ENCODE results near the gene NIBAN1. TPM values are rescaled to one million over a fixed set of nuclear protein-coding genes. Genes with fewer than 3 reads are reported as not detected.

Gene NIBAN1
- total and polyA plus RNA-seq, 9 of the 15 experiments (the other 6 are each of a cell fraction or from before 2014, with no cell fraction given), result 1.5 to 26.6 (median 16.2) TPM

DNA sequence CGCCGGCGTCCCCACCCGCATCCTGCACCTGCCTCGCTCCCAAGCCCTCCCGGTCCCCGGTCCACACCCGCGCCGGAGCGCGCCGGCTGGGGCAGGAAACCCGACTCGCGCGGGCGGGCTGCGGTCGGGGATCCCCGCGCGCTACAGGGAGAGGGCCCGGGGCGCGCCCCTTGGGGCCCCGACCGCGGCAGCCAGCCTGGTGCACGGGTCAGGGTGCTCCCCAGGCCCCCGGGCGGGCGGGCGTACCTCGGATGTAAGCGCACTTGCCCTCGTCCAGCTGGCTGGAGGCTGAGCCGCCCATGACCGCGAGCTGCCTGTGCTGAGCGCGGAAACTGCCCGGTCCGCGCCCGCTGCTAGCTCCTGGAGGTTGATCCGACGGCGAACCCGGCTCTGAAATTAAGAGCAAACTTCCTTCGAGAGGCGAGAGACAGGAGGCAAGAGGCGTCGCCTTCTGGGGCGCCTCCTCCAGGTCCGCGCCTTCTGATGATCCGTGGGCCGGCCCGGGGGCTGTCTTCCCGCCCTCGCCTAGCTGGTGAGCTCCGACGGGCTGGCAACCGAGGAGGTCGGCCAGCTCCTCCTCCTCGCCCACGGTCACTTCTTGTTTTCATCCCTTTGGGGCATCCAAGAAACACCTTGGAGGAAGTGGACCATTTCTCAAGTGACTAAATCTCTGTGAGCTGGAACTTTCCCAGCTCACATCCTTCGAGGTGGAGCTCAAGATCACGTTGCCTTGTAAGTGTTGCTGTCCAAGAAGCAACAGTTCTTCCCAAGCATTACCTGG is at the start of gene NIBAN1 (continued):
- TF ChIP-seq, protein P1, sequence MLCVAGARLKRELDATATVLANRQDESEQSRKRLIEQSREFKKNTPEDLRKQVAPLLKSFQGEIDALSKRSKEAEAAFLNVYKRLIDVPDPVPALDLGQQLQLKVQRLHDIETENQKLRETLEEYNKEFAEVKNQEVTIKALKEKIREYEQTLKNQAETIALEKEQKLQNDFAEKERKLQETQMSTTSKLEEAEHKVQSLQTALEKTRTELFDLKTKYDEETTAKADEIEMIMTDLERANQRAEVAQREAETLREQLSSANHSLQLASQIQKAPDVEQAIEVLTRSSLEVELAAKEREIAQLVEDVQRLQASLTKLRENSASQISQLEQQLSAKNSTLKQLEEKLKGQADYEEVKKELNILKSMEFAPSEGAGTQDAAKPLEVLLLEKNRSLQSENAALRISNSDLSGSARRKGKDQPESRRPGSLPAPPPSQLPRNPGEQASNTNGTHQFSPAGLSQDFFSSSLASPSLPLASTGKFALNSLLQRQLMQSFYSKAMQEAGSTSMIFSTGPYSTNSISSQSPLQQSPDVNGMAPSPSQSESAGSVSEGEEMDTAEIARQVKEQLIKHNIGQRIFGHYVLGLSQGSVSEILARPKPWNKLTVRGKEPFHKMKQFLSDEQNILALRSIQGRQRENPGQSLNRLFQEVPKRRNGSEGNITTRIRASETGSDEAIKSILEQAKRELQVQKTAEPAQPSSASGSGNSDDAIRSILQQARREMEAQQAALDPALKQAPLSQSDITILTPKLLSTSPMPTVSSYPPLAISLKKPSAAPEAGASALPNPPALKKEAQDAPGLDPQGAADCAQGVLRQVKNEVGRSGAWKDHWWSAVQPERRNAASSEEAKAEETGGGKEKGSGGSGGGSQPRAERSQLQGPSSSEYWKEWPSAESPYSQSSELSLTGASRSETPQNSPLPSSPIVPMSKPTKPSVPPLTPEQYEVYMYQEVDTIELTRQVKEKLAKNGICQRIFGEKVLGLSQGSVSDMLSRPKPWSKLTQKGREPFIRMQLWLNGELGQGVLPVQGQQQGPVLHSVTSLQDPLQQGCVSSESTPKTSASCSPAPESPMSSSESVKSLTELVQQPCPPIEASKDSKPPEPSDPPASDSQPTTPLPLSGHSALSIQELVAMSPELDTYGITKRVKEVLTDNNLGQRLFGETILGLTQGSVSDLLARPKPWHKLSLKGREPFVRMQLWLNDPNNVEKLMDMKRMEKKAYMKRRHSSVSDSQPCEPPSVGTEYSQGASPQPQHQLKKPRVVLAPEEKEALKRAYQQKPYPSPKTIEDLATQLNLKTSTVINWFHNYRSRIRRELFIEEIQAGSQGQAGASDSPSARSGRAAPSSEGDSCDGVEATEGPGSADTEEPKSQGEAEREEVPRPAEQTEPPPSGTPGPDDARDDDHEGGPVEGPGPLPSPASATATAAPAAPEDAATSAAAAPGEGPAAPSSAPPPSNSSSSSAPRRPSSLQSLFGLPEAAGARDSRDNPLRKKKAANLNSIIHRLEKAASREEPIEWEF (CRISPR knock-in tag; IDR thresholded peaks at IDR 0.05), result no peak
- peak; percentile 63 for TF ChIP-seq KDM5B (IDR thresholded peaks at IDR 0.05; ENCODE audit: insufficient replicate concordance, low read depth, low read length)
- peak; percentile 71 for TF ChIP-seq POLR2A (conservative IDR thresholded peaks at IDR 0.05)
- no peak for TF ChIP-seq ZNF584 (CRISPR knock-in tag; IDR thresholded peaks at IDR 0.05; ENCODE audit: low read depth)
- TF ChIP-seq SPI1 (IDR thresholded peaks at IDR 0.05; ENCODE audit: borderline replicate concordance, low read depth, low read length), result 0 out of 2 replicates have a peak, but pooled peaks have one; percentile 47
- TF ChIP-seq SP2 (IDR thresholded peaks at IDR 0.05; ENCODE audit: extremely low read depth, low read depth, low read length, poor library complexity, severe bottlenecking), result no peak
- TF ChIP-seq ETV1 (tag; conservative IDR thresholded peaks at IDR 0.05; ENCODE audit: low read depth), result 0 out of 2 replicates have a peak, but pooled peaks have one; percentile 28
- TF ChIP-seq ZBTB17 (CRISPR knock-in tag; IDR thresholded peaks at IDR 0.05), result peak; percentile 52
- TF ChIP-seq, protein P2, sequence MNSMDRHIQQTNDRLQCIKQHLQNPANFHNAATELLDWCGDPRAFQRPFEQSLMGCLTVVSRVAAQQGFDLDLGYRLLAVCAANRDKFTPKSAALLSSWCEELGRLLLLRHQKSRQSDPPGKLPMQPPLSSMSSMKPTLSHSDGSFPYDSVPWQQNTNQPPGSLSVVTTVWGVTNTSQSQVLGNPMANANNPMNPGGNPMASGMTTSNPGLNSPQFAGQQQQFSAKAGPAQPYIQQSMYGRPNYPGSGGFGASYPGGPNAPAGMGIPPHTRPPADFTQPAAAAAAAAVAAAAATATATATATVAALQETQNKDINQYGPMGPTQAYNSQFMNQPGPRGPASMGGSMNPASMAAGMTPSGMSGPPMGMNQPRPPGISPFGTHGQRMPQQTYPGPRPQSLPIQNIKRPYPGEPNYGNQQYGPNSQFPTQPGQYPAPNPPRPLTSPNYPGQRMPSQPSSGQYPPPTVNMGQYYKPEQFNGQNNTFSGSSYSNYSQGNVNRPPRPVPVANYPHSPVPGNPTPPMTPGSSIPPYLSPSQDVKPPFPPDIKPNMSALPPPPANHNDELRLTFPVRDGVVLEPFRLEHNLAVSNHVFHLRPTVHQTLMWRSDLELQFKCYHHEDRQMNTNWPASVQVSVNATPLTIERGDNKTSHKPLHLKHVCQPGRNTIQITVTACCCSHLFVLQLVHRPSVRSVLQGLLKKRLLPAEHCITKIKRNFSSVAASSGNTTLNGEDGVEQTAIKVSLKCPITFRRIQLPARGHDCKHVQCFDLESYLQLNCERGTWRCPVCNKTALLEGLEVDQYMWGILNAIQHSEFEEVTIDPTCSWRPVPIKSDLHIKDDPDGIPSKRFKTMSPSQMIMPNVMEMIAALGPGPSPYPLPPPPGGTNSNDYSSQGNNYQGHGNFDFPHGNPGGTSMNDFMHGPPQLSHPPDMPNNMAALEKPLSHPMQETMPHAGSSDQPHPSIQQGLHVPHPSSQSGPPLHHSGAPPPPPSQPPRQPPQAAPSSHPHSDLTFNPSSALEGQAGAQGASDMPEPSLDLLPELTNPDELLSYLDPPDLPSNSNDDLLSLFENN (IDR thresholded peaks at IDR 0.05; ENCODE audit: low read depth in 2 of 2, low read length in 2 of 2), result peak in 1 of 2 experiments; percentile 72; a peak in 2 of 4 replicates
- peak; percentile 60 for TF ChIP-seq SMAD4 (CRISPR knock-in tag; conservative IDR thresholded peaks at IDR 0.05)
- TF ChIP-seq NFIX (CRISPR knock-in tag; IDR thresholded peaks at IDR 0.05; ENCODE audit: low read depth), result no peak
- TF ChIP-seq PML (IDR thresholded peaks at IDR 0.05; ENCODE audit: low read length), result peak; percentile 55; the same call in 1 of the 2 replicates
- TF ChIP-seq CHD4 (IDR thresholded peaks at IDR 0.05; ENCODE audit: insufficient read depth, insufficient replicate concordance, low read depth, low read length, poor library complexity, severe bottlenecking), result no peak
- TF ChIP-seq, protein P3, sequence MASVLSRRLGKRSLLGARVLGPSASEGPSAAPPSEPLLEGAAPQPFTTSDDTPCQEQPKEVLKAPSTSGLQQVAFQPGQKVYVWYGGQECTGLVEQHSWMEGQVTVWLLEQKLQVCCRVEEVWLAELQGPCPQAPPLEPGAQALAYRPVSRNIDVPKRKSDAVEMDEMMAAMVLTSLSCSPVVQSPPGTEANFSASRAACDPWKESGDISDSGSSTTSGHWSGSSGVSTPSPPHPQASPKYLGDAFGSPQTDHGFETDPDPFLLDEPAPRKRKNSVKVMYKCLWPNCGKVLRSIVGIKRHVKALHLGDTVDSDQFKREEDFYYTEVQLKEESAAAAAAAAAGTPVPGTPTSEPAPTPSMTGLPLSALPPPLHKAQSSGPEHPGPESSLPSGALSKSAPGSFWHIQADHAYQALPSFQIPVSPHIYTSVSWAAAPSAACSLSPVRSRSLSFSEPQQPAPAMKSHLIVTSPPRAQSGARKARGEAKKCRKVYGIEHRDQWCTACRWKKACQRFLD (CRISPR knock-in tag; IDR thresholded peaks at IDR 0.05), result peak; percentile 50; the same call in 1 of the 2 replicates
- TF ChIP-seq ESRRA (IDR thresholded peaks at IDR 0.05; ENCODE audit: borderline replicate concordance, low read depth), result peak; percentile 10; the same call in 1 of the 2 replicates
- peak; percentile 68 for TF ChIP-seq CBX1 (IDR thresholded peaks at IDR 0.05; ENCODE audit: low read depth)

All from K562 (cell line).